Measurements from ENCODE around the gene TAF1A. TPM values are rescaled to one million over a fixed set of nuclear protein-coding genes. Genes with fewer than 3 reads are reported as not detected.
A peak's percentile ranks its signal among the peaks of the same experiment; 100 is the strongest.

TAF1A gene
- 17.6 and 17.9 TPM in 2 replicates for total RNA-seq

DNA sequence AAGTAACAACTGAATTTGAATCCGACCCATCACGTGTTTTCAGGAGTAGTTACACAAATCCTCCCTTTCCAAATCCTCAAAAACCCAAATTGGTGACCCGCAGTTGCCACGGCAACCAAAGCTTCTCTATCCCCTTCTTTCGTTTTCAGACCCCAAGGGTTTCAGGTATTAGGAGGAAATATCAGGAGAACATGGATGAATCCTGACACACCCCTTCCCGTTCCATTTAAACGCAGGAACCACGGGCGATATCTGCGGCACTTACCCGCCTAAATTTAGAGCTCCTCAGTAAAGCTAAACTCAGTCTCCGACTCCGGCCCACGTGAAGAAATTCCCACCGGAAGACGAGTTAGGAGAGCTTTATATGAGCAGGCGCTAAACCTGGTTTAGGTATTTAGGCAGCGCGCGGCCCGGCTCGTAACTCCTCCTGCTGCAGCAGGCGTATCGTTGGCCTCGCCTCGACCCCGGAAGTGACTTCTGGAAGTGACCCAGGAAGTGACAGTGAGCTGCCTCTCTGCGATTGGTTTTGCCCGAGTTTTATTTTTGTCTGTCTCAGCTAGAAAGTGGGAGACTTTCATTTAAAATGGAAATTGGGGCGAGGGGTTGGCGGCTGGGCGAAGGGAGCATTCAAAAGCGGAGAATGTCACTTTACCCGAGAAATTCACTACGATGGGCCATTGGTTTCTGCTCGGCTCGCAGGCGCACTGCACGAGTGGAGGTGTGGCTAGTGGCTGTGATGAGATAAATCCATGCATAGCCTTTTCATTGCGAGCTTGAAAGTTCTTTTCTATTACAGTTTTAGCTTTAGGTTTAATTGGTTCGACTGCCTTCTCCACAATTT is at the start of gene TAF1A:
Gene TAF1A, minus strand, starts transcription at position 472 of the 841 bp plus-strand sequence.
- Mint-ChIP-seq H3K4me1 (ENCODE audit: low read depth) (peaks cover 27% of the 10 kb centered on the region), H3K4me3 (ENCODE audit: low read depth) (peak within 1 kb of the TSS; percentile 96), H3K27ac (peak within 1 kb of the TSS; percentile 93), H3K36me3 (ENCODE audit: low read depth) (peaks cover 30% of the 10 kb centered on the region), H3K27me3 (ENCODE audit: low read depth) (no peaks in the 10 kb centered on the region), H3K9me3 (no peaks in the 10 kb centered on the region)
- intact Hi-C loops (cut with micrococcal nuclease) = loop anchor here (1.0 to 5.0 kb wide), 4 partner anchors 28 to 124 kb away; no protein-coding TSS in a partner anchor
- DNase-seq (ENCODE audit: low spot score) = peak; percentile 79

DNA sequence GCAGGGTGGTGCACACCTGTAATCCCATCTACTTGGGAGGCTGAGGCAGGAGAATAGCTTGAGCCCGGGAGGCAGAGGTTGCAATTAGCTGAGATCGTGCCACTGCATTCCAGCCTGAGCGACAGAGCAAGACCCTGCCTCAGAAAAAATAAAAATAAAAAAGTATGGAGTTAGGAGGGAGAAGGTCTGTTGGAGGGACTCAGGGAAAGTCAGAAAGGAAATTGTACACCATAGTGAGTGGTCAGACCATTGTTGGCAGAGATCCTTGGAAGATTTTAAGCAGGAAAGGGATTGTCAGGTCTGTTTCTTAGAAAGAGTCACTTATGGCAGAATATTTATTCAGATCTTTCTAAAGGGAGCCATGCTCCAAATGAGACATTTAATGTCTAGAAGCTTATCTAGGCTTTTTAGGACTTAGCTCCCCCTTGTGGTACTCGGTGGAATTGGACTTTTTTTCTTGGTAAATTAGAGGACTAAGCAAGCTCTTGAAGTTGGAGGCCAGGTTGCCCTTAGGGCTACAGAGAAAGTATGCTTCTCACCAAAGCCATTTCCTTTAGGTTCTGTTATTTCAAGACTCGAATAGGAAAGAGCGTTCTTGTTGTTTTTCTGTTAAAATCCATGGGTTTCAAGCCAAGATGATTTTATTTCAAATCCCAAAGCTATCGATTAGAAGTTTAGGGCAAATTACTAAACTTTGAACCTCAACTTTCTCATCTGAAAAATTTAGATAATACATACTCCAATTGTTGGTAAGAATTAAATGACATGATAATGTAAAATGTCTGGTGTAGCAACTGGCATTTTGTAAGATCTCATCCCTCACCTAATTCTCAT is 44.7 kb upstream of the TAF1A start:
- H3K4me1 Mint-ChIP-seq (ENCODE audit: low read depth) = peaks cover 10% of the 10 kb centered on the region
- DNase-seq (ENCODE audit: low spot score) = peak; percentile 53
- peaks cover 58% of the 10 kb centered on the region for H3K36me3 Mint-ChIP-seq (ENCODE audit: low read depth)
- no peak overlapping the region for H3K4me3 Mint-ChIP-seq (ENCODE audit: low read depth)
- no peak overlapping the region for H3K27ac Mint-ChIP-seq
- intact Hi-C loops (cut with micrococcal nuclease) = loop anchor here (1.0 to 5.0 kb wide), 3 partner anchors 16 to 169 kb away; partner anchors contain the start of genes MIA3 and TAF1A
- no peaks in the 10 kb centered on the region for H3K9me3 Mint-ChIP-seq
- H3K27me3 Mint-ChIP-seq (ENCODE audit: low read depth) = no peaks in the 10 kb centered on the region

DNA sequence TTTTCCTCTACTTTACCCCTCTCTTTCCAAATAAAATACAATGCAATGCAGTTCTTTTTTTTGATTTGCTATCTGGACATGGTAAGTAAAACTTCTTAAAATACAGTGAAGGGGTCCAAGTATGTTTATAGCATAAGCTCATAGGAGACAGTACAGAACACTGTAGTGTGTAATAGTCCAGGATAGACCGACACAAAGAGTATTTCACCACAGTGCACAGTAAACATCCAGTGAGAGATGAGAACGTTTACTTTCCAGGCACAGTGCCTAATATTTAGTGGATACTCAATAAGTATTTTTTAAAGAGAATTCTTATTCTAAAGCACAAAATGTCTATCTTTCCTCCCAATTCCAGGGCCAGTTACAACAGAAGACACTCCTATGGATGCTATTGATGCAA is 43.0 kb upstream of the TAF1A start:
- Mint-ChIP-seq H3K27ac (no peak overlapping the region), H3K4me1 (ENCODE audit: low read depth) (peaks cover 7% of the 10 kb centered on the region), H3K36me3 (ENCODE audit: low read depth) (peaks cover 55% of the 10 kb centered on the region), H3K9me3 (no peaks in the 10 kb centered on the region), H3K27me3 (ENCODE audit: low read depth) (no peaks in the 10 kb centered on the region), H3K4me3 (ENCODE audit: low read depth) (no peak overlapping the region)
- intact Hi-C loops (cut with micrococcal nuclease) = loop anchor here (5.0 kb wide), 1 partner anchor 45 kb away; the partner anchor contains the start of gene TAF1A
- no peak for DNase-seq (ENCODE audit: low spot score)

DNA sequence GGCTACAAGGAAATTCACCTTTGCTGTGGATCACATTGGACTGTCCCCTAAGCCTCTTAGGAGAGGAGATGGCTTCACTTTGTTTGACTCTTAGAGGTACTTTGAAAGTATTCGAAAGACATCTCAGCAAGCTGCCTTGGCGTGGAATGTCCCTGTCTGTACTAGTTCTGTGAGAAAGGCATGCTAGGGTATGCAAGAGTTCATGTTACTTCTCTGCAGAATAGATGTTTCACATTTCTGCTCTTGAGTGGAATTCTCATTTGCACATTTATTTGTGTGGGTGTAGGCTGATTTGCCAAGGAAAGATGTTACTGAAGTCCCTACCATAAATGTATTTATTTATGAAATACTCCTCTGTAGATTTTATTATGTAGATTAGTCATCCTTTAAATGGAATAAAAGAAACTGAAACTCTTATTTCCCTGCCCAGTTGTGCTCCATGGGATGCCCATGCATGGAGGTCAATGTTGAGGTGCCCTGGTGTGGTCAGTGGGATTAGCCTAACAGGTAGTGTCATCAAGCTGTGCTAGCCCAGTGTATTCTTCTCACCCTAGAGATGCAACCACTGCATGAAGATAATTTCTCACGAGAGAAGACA is 42.0 kb upstream of the TAF1A start:
- intact Hi-C loops (cut with micrococcal nuclease) = loop anchor here (5.0 kb wide), 1 partner anchor 44 kb away; the partner anchor contains the start of gene TAF1A
- H3K27me3 Mint-ChIP-seq (ENCODE audit: low read depth) = no peaks in the 10 kb centered on the region
- no peak for DNase-seq (ENCODE audit: low spot score)
- no peak overlapping the region for H3K4me3 Mint-ChIP-seq (ENCODE audit: low read depth)
- no peak overlapping the region for H3K27ac Mint-ChIP-seq
- H3K36me3 Mint-ChIP-seq (ENCODE audit: low read depth) = peaks cover 58% of the 10 kb centered on the region
- no peaks in the 10 kb centered on the region for H3K9me3 Mint-ChIP-seq
- H3K4me1 Mint-ChIP-seq (ENCODE audit: low read depth) = peaks cover 7% of the 10 kb centered on the region

DNA sequence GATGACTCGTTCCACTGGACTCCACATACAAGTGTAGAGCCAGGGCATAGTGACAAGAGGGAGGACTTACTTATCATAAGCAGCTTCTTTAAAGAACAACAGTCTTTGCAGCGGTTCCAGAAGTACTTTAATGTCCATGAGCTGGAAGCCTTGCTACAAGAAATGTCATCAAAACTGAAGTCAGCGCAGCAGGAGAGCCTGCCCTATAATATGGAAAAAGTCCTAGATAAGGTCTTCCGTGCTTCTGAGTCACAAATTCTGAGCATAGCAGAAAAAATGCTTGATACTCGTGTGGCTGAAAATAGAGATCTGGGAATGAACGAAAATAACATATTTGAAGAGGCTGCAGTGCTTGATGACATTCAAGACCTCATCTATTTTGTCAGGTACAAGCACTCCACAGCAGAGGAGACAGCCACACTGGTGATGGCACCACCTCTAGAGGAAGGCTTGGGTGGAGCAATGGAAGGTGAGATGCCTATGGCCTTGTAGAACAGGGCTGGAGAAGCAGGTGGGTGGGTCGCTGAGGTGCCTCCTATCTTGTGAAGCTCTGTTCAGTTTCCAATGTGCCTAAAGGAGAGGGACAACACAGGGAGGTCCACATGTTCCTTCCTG is 40.3 kb upstream of the TAF1A start:
- Mint-ChIP-seq H3K27ac (no peak overlapping the region), H3K4me1 (ENCODE audit: low read depth) (peaks cover 7% of the 10 kb centered on the region)
- intact Hi-C loops (cut with micrococcal nuclease) = loop anchor here (5.0 kb wide), 1 partner anchor 43 kb away; the partner anchor contains the start of gene TAF1A

DNA sequence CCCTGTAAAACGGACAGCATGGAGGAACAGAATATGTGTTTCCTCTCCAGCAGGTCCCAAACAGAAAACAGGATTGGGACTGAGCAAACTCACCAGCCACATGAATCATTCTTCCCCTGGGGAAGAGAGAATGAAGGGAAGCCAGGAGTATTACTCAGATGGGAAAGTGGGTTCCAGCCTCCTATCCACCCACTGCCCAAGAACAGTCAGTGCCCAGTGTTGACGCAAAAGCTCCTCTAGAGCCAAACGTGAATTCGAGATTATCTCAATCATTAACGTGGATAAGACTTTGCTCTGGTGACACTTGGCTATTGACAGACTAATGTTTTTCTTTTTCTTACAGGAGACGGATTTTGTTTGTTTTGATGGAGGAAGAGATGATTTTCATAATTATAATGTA is 37.5 kb upstream of the TAF1A start:
- Mint-ChIP-seq H3K36me3 (ENCODE audit: low read depth) (peaks cover 54% of the 10 kb centered on the region), H3K9me3 (no peaks in the 10 kb centered on the region), H3K27me3 (ENCODE audit: low read depth) (no peaks in the 10 kb centered on the region), H3K27ac (no peak overlapping the region), H3K4me1 (ENCODE audit: low read depth) (no peaks in the 10 kb centered on the region), H3K4me3 (ENCODE audit: low read depth) (no peak overlapping the region)
- no peak for DNase-seq (ENCODE audit: low spot score)
- intact Hi-C loops (cut with micrococcal nuclease) = no loop called here

More for the DNA sequence above, 40.3 kb upstream of the TAF1A start:
- DNase-seq (ENCODE audit: low spot score) = no peak
- Mint-ChIP-seq H3K36me3 (ENCODE audit: low read depth) (peaks cover 56% of the 10 kb centered on the region), H3K9me3 (no peaks in the 10 kb centered on the region), H3K27me3 (ENCODE audit: low read depth) (no peaks in the 10 kb centered on the region), H3K4me3 (ENCODE audit: low read depth) (no peak overlapping the region)

DNA sequence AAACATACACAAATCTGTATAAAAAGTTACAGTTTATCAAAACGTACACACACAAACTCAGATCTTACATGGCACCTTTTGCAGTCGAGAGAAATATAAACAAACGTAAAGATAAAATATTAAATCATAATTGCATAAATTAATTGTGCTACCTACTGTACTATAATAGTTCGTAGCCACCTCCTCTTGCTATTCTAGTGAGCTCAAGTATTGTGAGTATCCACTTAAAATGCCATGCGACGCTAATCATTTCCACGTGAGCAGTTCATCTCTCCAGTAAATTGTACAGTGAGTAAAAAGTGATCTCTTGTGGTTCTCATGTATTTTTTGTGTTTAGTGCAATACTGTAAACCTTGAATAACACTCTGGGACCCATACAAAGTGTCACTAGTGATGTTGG is 34.5 kb upstream of the TAF1A start:
- H3K4me1 Mint-ChIP-seq (ENCODE audit: low read depth) = peaks cover 14% of the 10 kb centered on the region
- intact Hi-C loops (cut with micrococcal nuclease) = no loop called here
- DNase-seq (ENCODE audit: low spot score) = no peak
- H3K27ac Mint-ChIP-seq = no peak overlapping the region
- H3K4me3 Mint-ChIP-seq (ENCODE audit: low read depth) = no peak overlapping the region
- H3K9me3 Mint-ChIP-seq = no peaks in the 10 kb centered on the region
- peaks cover 53% of the 10 kb centered on the region for H3K36me3 Mint-ChIP-seq (ENCODE audit: low read depth)
- no peaks in the 10 kb centered on the region for H3K27me3 Mint-ChIP-seq (ENCODE audit: low read depth)

DNA sequence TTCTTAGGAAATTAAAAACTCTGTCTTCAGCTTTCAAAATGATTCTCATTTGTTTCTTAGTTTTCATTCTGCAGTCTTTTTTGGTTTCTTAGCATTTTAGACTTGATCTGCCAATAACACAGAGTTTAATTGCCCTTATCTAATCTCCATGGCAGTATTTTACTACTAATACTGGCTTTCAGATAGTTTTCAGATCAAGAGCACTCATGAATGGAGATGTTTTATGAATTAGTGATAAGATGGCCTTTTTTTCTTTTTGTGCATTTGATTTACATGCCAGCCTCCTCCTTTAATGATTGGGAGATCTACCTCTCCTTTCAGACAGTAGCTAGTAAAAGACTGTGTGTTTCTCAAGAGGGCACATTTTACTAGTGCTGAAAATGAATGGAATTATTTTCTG is 33.7 kb upstream of the TAF1A start:
- Mint-ChIP-seq H3K36me3 (ENCODE audit: low read depth) (peaks cover 48% of the 10 kb centered on the region), H3K4me3 (ENCODE audit: low read depth) (no peak overlapping the region), H3K4me1 (ENCODE audit: low read depth) (peaks cover 19% of the 10 kb centered on the region), H3K27me3 (ENCODE audit: low read depth) (no peaks in the 10 kb centered on the region), H3K27ac (no peak overlapping the region), H3K9me3 (no peaks in the 10 kb centered on the region)
- intact Hi-C loops (cut with micrococcal nuclease) = no loop called here
- DNase-seq (ENCODE audit: low spot score) = no peak

DNA sequence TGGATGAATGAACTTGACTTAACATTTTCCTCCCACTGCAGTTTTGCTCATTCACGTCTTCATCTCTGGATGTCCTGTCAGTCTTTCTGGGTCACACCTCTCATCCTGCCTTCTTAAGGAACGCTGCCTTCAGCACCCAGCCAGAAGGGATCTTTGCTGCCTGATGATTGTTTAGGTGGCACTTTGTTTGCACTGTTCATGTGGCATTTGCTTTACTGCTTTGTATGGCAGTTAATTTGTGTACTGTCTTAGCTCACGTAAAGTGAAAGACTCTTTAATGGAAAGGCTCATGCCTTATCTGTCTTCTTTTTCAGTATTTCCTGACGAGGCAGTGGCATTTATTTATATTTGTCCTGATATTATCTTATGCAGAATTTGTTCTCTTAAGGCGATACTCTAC is 33.0 kb upstream of the TAF1A start:
- H3K27ac Mint-ChIP-seq = no peak overlapping the region
- no peak for DNase-seq (ENCODE audit: low spot score)
- peaks cover 41% of the 10 kb centered on the region for H3K36me3 Mint-ChIP-seq (ENCODE audit: low read depth)
- no peaks in the 10 kb centered on the region for H3K27me3 Mint-ChIP-seq (ENCODE audit: low read depth)
- intact Hi-C loops (cut with micrococcal nuclease) = no loop called here
- H3K4me1 Mint-ChIP-seq (ENCODE audit: low read depth) = peaks cover 19% of the 10 kb centered on the region
- H3K9me3 Mint-ChIP-seq = no peaks in the 10 kb centered on the region
- no peak overlapping the region for H3K4me3 Mint-ChIP-seq (ENCODE audit: low read depth)

DNA sequence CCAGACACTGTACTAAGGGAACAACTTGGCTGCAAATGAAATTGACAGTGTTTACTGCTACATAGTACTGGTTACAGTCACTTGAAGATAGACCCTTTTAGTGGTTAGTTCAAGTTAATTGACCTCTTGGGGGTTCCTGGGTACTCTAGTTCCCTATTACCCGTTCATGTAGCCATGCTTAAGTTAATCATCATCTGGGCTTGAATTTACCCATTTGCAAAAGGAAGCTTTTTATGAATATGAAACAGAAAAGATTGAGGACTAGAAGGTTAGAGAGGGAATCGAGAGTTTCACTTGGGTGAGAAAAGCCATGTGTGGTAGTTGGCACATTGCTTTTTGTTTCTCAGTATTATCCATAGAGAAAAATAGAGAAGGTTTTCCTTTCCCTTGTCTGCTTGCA is 30.8 kb upstream of the TAF1A start:
- intact Hi-C loops (cut with micrococcal nuclease) = no loop called here
- H3K4me1 Mint-ChIP-seq (ENCODE audit: low read depth) = peaks cover 25% of the 10 kb centered on the region
- no peak overlapping the region for H3K4me3 Mint-ChIP-seq (ENCODE audit: low read depth)
- no peak overlapping the region for H3K27ac Mint-ChIP-seq
- H3K9me3 Mint-ChIP-seq = no peaks in the 10 kb centered on the region
- DNase-seq (ENCODE audit: low spot score) = no peak
- peaks cover 23% of the 10 kb centered on the region for H3K36me3 Mint-ChIP-seq (ENCODE audit: low read depth)
- peaks cover 13% of the 10 kb centered on the region for H3K27me3 Mint-ChIP-seq (ENCODE audit: low read depth)

DNA sequence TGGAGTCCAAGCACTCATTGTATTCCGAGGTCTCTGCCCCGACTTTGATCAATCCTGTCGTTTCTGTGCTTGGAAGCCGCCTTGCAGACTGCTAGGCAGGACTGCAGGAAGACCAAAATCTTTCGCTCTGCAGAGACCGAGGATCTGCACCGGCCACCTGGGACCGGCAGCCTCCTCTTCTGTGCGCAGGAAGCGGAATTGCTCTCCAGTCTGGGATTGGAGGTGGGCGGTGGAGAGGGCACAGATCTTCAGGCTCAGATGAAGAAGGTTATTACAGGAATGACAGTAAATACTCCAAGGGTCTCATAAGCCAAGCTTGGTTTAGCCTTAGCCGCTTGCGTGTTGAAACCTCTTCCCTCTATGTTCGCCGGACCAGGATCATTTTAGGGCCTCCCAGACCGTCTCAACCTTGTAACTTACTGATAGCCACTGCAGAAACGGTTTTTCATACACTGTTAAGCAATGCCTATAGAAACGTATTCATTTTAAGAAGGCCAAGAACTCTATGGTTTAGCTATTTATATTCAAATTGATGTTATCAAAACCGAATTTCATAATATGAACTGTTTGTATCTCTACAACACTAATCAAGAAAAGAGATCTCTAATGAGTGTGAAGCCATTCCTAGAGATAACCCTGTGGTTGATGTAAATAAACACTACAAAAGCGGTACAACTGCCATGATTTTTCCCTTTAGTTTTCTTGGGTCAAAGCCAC is 29.3 kb upstream of the TAF1A start:
- no peak for DNase-seq (ENCODE audit: low spot score)
- Mint-ChIP-seq H3K4me1 (ENCODE audit: low read depth) (peaks cover 25% of the 10 kb centered on the region), H3K27me3 (ENCODE audit: low read depth) (peaks cover 24% of the 10 kb centered on the region), H3K4me3 (ENCODE audit: low read depth) (peak overlapping the region; percentile 85), H3K27ac (peak overlapping the region; percentile 51), H3K9me3 (no peaks in the 10 kb centered on the region), H3K36me3 (ENCODE audit: low read depth) (peaks cover 20% of the 10 kb centered on the region)
- intact Hi-C loops (cut with micrococcal nuclease) = loop anchor here (1.0 to 10.0 kb wide), 4 partner anchors 16 to 1744 kb away; partner anchors contain the start of gene HLX

All from activated T-helper 2 cell treated with anti-CD3 and anti-CD28 coated beads, Interferon-gamma antibody, Interleukin-2, Interleukin-4, amounts not matched to agents 10 μg/mL and 5 μg/mL and 100 μg/mL, durations not matched to agents 14 hours and 24 hours and 36 hours (primary cell).